Measurements from ENCODE around the gene ZNHIT6.

DNA sequence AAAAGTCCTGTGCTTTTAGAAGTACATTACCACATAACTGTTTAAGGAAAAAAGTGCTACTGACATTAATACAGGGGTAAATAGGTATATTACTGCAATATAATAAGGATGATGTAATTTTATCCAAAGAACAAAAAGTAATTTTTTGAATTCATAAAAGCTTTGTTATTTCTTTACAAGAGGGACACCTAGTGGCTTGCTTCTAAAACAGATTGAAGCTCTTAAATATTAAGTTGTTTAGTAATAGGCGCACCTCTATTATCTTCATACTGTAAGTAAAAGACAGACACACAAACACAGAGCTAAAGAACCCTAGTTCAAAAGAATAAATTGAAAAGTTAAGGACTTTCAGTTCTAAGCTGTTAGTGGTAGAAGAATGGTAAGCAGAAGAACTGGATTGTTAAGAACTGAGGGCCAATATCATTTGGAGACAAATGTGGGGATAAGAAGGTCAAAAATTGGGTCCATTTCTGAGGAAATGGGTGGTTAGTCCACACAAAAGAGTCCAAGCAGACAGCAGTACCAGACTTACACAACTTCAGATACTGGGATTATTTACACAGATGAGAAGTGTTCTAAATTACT lies 15.4 kb downstream of the ZNHIT6 start:
- TF ChIP-seq POLR2A (IDR thresholded peaks at IDR 0.05) (no peak), CTCF (IDR thresholded peaks at IDR 0.05) (peak in 4 of 6 experiments; percentile 29 to 58 (median 51))

All from Peyer's patch (tissue), 4 donors.